Stimulated activated CD8-positive, alpha-beta memory T cell treated with anti-CD3 and anti-CD28 coated beads, Interleukin-4, amount 100 ng/mL, for 1 hour (primary cell): ENCODE data around the gene MAPKBP1.
"Not testable (repeated sequence)": the region's sequence is repeated elsewhere in the genome, so short reads cannot be mapped to it uniquely, and the experiment has no call there.

ENCODE experiments used
- DNase-seq, 2 donors: peaks; one replicate each; pipeline ENCODE4 v3.0.0-alpha.2; 2020; ENCODE audit warnings: low read depth in 2 of 2, low spot score in 1 of 2

MAPKBP1 gene

GRCh38 chr15:41774062-41774881, at the start of gene MAPKBP1:
Gene MAPKBP1, plus strand, starts transcription at chr15:41774484. Its CDS starts 792 bp downstream, at chr15:41775276.
- peak; percentile 86 to 92 for DNase-seq

- no peak for DNase-seq
Measured at GRCh38 chr15:41727143-41727542, 47.1 kb upstream of the MAPKBP1 start.

GRCh38 chr15:41728061-41728460, 46.2 kb upstream of the MAPKBP1 start:
- not testable (repeated sequence) for DNase-seq

GRCh38 chr15:41730543-41730942, 43.7 kb upstream of the MAPKBP1 start:
- DNase-seq = no peak

GRCh38 chr15:41732483-41732882, 41.8 kb upstream of the MAPKBP1 start:
- DNase-seq = no peak

- no peak for DNase-seq
Measured at GRCh38 chr15:41734079-41734478, 40.2 kb upstream of the MAPKBP1 start.

- no peak for DNase-seq
Measured at GRCh38 chr15:41735046-41735445, 39.2 kb upstream of the MAPKBP1 start.

- not testable (repeated sequence) for DNase-seq
Measured at GRCh38 chr15:41735492-41735891, 38.8 kb upstream of the MAPKBP1 start.

- no peak for DNase-seq
Measured at GRCh38 chr15:41746802-41747201, 27.5 kb upstream of the MAPKBP1 start.

GRCh38 chr15:41756198-41756597, 18.1 kb upstream of the MAPKBP1 start:
- DNase-seq = no peak

- peak in 1 of 2 donors; percentile 23 for DNase-seq
Measured at GRCh38 chr15:41772720-41773331, 1.5 kb upstream of the MAPKBP1 start.

- DNase-seq = no peak
Measured at GRCh38 chr15:41773332-41773728, 954 bp upstream of the MAPKBP1 start.

GRCh38 chr15:41773729-41774061, 589 bp upstream of the MAPKBP1 start:
- DNase-seq = no peak

- no peak for DNase-seq
Measured at GRCh38 chr15:41774882-41775417, 666 bp downstream of the MAPKBP1 start.

- DNase-seq = no peak
Measured at GRCh38 chr15:41775651-41776050, 1.4 kb downstream of the MAPKBP1 start.

- no peak for DNase-seq
Measured at GRCh38 chr15:41777421-41777973, 3.2 kb downstream of the MAPKBP1 start.

- no peak for DNase-seq
Measured at GRCh38 chr15:41778521-41778920, 4.2 kb downstream of the MAPKBP1 start.

GRCh38 chr15:41779662-41780157, 5.4 kb downstream of the MAPKBP1 start:
- no peak for DNase-seq

- no peak for DNase-seq
Measured at GRCh38 chr15:41780266-41780665, 6.0 kb downstream of the MAPKBP1 start.

- no peak for DNase-seq
Measured at GRCh38 chr15:41780727-41781126, 6.4 kb downstream of the MAPKBP1 start.

- no peak for DNase-seq
Measured at GRCh38 chr15:41782371-41783282, 8.3 kb downstream of the MAPKBP1 start.
